ENCODE data around the gene SLC12A5.

SLC12A5 gene

DNA sequence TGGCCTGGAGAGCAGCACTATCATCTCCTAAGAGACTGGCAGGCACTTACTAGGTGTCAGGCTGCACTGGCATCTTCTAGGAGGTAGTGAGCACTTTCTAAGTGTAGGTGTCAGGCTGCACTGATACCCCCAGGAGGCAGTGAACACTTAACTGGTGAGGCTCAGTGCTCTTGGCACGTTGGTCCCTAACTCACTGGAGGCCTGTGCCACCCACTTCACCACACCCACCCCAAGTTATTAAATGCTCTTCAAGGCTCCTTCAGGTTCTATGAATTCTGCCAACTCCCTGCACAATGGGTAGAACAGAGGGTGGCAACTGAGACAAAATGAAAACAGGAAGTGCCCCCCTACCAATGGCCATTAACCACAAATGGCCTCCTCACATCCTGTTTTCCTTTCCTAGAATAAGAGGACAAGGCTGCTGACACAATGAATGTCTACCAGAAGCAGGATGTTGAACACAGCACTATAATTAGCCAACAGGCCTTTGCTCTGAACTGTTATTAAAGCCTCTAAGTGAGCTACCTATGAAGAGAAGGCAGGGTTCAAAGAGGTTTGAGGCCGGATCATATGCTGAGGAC lies 31.4 kb downstream of the SLC12A5 start:
- H3K27ac ChIP-seq (ENCODE audit: insufficient read depth, low read length, poor library complexity, severe bottlenecking) = no peak overlapping the region
- peaks cover 29% of the 10 kb centered on the region for H3K4me1 ChIP-seq (ENCODE audit: control insufficient read depth, insufficient read depth, low read length, poor library complexity, severe bottlenecking)
- DNase-seq = no peak
- no peak overlapping the region for H3K4me3 ChIP-seq (ENCODE audit: insufficient read depth, low read depth, low read length, poor library complexity, severe bottlenecking)
- H3K27me3 ChIP-seq (replicated peaks; ENCODE audit: control insufficient read depth, insufficient read depth, low read length, poor library complexity, severe bottlenecking) = peaks cover 4% of the 10 kb centered on the region
- H3K36me3 ChIP-seq (ENCODE audit: control insufficient read depth, insufficient read depth, low read length) = peaks cover 45% of the 10 kb centered on the region
- H3K9me3 ChIP-seq (ENCODE audit: control insufficient read depth, low read length) = no peaks in the 10 kb centered on the region

DNA sequence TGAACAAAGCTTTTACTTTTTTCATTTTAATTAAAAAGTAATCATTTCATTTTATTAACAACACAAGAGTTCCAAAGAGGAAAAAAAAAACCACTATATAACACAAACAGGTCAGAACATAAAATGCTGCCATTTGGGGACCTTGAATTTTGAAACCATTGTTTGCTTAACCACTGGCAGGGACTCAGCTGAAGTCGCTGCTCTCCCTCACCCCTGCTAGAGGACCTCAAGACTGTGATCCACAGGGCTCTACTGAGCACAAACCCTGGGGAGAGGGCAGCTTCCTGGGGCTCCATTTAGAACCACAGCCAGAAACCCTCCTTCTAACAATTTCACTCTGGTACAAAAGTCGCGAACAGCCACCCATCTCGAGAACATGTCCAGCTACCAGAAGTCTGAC lies 32.0 kb downstream of the SLC12A5 start:
- Histone ChIP-seq H3K27me3 (replicated peaks; ENCODE audit: control insufficient read depth, insufficient read depth, low read length, poor library complexity, severe bottlenecking) (peaks cover 4% of the 10 kb centered on the region), H3K4me1 (ENCODE audit: control insufficient read depth, insufficient read depth, low read length, poor library complexity, severe bottlenecking) (peaks cover 29% of the 10 kb centered on the region), H3K36me3 (ENCODE audit: control insufficient read depth, insufficient read depth, low read length) (peaks cover 50% of the 10 kb centered on the region), H3K9me3 (ENCODE audit: control insufficient read depth, low read length) (no peaks in the 10 kb centered on the region), H3K27ac (ENCODE audit: insufficient read depth, low read length, poor library complexity, severe bottlenecking) (no peak overlapping the region), H3K4me3 (ENCODE audit: insufficient read depth, low read depth, low read length, poor library complexity, severe bottlenecking) (no peak overlapping the region)
- no peak for DNase-seq

DNA sequence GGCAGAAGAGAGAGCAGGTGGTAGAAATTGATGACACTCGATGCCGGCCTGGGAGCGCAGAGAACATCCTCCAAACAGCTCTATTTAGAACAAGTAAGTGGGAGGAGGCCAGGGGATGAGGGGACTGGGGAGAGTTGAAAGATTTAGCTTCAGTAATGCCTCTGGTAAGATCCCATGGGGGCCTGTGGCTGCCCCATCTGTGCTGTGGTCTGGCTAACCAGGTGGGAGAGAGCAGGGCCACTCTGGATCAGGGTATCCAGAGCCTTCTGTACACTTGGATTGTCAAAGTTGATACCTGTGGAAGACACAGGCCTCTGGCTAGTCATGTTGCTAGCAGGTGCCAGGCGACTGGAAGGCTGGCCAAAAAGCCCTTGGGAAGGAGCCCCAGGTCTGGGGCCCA lies 33.1 kb downstream of the SLC12A5 start:
- Histone ChIP-seq H3K27ac (ENCODE audit: insufficient read depth, low read length, poor library complexity, severe bottlenecking) (no peak overlapping the region), H3K27me3 (replicated peaks; ENCODE audit: control insufficient read depth, insufficient read depth, low read length, poor library complexity, severe bottlenecking) (peaks cover 4% of the 10 kb centered on the region), H3K36me3 (ENCODE audit: control insufficient read depth, insufficient read depth, low read length) (peaks cover 62% of the 10 kb centered on the region), H3K4me1 (ENCODE audit: control insufficient read depth, insufficient read depth, low read length, poor library complexity, severe bottlenecking) (peaks cover 29% of the 10 kb centered on the region), H3K9me3 (ENCODE audit: control insufficient read depth, low read length) (no peaks in the 10 kb centered on the region), H3K4me3 (ENCODE audit: insufficient read depth, low read depth, low read length, poor library complexity, severe bottlenecking) (no peak overlapping the region)
- no peak for DNase-seq

DNA sequence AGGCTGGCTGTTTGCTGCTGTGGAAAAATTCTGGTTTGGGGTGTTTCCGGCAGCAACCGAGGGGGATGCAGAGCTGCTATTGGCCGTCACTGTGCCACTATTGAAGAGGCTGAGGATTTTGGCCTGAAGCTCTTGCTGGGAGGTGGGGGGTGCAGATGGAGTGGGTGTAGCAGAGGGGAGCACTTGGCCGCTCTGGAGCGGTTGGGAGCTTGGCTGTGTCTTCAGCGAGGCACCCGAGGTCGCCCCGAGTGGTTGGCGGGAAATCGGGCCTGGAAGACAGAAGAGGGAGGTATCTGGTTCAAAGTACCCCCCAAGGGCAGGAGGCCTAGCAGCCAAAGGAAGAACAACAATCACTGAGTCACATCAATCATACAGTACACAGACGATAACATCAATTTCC lies 33.6 kb downstream of the SLC12A5 start:
- peaks cover 4% of the 10 kb centered on the region for H3K27me3 ChIP-seq (replicated peaks; ENCODE audit: control insufficient read depth, insufficient read depth, low read length, poor library complexity, severe bottlenecking)
- H3K4me3 ChIP-seq (ENCODE audit: insufficient read depth, low read depth, low read length, poor library complexity, severe bottlenecking) = no peak overlapping the region
- no peak overlapping the region for H3K27ac ChIP-seq (ENCODE audit: insufficient read depth, low read length, poor library complexity, severe bottlenecking)
- H3K9me3 ChIP-seq (ENCODE audit: control insufficient read depth, low read length) = no peaks in the 10 kb centered on the region
- peaks cover 29% of the 10 kb centered on the region for H3K4me1 ChIP-seq (ENCODE audit: control insufficient read depth, insufficient read depth, low read length, poor library complexity, severe bottlenecking)
- H3K36me3 ChIP-seq (ENCODE audit: control insufficient read depth, insufficient read depth, low read length) = peaks cover 65% of the 10 kb centered on the region
- no peak for DNase-seq

DNA sequence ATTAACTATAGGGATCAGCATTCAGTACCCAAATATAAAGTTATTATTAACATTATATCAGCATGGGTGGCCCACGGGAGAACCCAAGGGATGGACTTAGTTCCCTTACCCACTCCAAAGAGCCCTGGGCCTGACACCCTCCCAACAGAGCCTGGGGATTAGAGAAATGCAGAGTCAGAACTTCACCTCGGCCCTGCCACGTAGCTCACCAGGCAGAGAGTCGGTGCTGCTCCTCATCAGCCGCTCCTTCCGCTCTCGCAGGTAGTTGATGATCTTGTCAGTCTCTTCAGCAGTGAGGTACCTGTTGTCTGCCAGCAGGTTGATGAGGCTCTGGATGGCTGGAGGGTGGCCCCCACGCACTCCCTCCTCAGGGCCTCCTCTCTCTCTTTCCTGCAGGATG lies 34.1 kb downstream of the SLC12A5 start:
- peaks cover 3% of the 10 kb centered on the region for H3K27me3 ChIP-seq (replicated peaks; ENCODE audit: control insufficient read depth, insufficient read depth, low read length, poor library complexity, severe bottlenecking)
- peaks cover 70% of the 10 kb centered on the region for H3K36me3 ChIP-seq (ENCODE audit: control insufficient read depth, insufficient read depth, low read length)

DNA sequence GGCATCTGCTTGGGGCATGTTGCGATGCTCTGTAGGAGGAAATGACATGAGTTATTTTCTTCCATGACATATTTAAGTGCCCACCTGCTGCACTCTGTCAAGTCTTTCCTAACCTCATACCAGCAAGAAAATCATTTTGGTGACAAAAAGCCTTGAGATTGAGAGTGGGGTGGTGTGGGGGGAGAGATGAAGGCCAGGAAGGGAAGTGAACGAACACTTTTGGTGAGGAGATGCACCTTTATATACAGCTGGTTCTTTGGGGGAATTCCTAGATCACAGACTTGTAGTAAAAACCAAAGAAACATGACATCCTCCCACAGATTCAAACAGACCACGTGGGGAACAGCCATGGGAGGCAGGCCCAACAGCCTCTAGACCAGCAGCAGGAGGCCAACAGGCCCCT lies 34.6 kb downstream of the SLC12A5 start:
- H3K9me3 ChIP-seq (ENCODE audit: control insufficient read depth, low read length) = no peaks in the 10 kb centered on the region
- H3K27me3 ChIP-seq (replicated peaks; ENCODE audit: control insufficient read depth, insufficient read depth, low read length, poor library complexity, severe bottlenecking) = no peaks in the 10 kb centered on the region
- H3K36me3 ChIP-seq (ENCODE audit: control insufficient read depth, insufficient read depth, low read length) = peaks cover 75% of the 10 kb centered on the region
- peaks cover 21% of the 10 kb centered on the region for H3K4me1 ChIP-seq (ENCODE audit: control insufficient read depth, insufficient read depth, low read length, poor library complexity, severe bottlenecking)
- H3K4me3 ChIP-seq (ENCODE audit: insufficient read depth, low read depth, low read length, poor library complexity, severe bottlenecking) = no peak overlapping the region
- no peak for DNase-seq
- H3K27ac ChIP-seq (ENCODE audit: insufficient read depth, low read length, poor library complexity, severe bottlenecking) = no peak overlapping the region

More for the DNA sequence above, 34.1 kb downstream of the SLC12A5 start:
- Histone ChIP-seq H3K4me1 (ENCODE audit: control insufficient read depth, insufficient read depth, low read length, poor library complexity, severe bottlenecking) (peaks cover 26% of the 10 kb centered on the region), H3K9me3 (ENCODE audit: control insufficient read depth, low read length) (no peaks in the 10 kb centered on the region), H3K27ac (ENCODE audit: insufficient read depth, low read length, poor library complexity, severe bottlenecking) (no peak overlapping the region), H3K4me3 (ENCODE audit: insufficient read depth, low read depth, low read length, poor library complexity, severe bottlenecking) (no peak overlapping the region)
- no peak for DNase-seq

DNA sequence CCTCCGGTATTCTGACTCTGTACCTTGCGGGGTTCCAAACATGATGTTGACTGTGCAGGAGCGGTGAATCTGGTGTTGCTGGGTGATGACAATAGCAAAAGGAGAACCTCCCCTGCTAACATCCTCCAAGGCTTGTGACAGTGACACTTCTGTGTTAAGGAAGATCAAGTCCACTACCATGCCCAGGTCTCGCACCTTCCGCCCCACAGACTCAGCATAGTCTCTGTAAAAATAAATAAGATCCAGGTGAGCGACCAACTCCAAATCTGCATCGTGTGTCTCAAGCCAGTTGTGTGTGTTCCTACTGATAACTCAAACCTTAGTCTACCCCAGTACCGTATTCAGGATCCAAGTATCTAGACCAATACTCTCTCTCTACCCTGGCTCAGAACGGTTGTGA lies 36.0 kb downstream of the SLC12A5 start:
- Histone ChIP-seq H3K4me3 (ENCODE audit: insufficient read depth, low read depth, low read length, poor library complexity, severe bottlenecking) (no peak overlapping the region), H3K9me3 (ENCODE audit: control insufficient read depth, low read length) (no peaks in the 10 kb centered on the region), H3K4me1 (ENCODE audit: control insufficient read depth, insufficient read depth, low read length, poor library complexity, severe bottlenecking) (peaks cover 16% of the 10 kb centered on the region), H3K36me3 (ENCODE audit: control insufficient read depth, insufficient read depth, low read length) (peaks cover 87% of the 10 kb centered on the region), H3K27me3 (replicated peaks; ENCODE audit: control insufficient read depth, insufficient read depth, low read length, poor library complexity, severe bottlenecking) (no peaks in the 10 kb centered on the region), H3K27ac (ENCODE audit: insufficient read depth, low read length, poor library complexity, severe bottlenecking) (no peak overlapping the region)
- DNase-seq = no peak

DNA sequence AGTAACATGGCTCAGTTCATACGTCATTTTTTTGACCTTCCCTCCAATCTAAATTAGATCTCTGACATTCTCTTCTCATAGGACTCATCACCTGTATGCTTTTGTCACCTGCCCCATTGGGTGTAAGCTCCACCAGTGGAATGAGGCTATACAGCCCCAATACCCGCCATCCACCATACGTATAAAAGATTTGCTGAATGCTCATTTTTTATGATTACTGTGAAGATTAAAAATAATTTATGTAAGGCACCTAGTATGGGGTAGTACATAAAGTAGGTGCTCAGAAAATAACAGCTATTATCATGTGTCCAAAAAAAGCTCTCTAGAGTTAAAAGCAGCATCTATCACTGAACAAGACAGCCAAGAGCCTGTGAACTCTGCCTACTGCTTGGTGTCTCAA lies 36.7 kb downstream of the SLC12A5 start:
- no peaks in the 10 kb centered on the region for H3K27me3 ChIP-seq (replicated peaks; ENCODE audit: control insufficient read depth, insufficient read depth, low read length, poor library complexity, severe bottlenecking)
- H3K27ac ChIP-seq (ENCODE audit: insufficient read depth, low read length, poor library complexity, severe bottlenecking) = no peak overlapping the region
- H3K4me3 ChIP-seq (ENCODE audit: insufficient read depth, low read depth, low read length, poor library complexity, severe bottlenecking) = no peak overlapping the region
- no peak for DNase-seq
- peaks cover 93% of the 10 kb centered on the region for H3K36me3 ChIP-seq (ENCODE audit: control insufficient read depth, insufficient read depth, low read length)
- H3K4me1 ChIP-seq (ENCODE audit: control insufficient read depth, insufficient read depth, low read length, poor library complexity, severe bottlenecking) = peaks cover 9% of the 10 kb centered on the region
- H3K9me3 ChIP-seq (ENCODE audit: control insufficient read depth, low read length) = no peaks in the 10 kb centered on the region

DNA sequence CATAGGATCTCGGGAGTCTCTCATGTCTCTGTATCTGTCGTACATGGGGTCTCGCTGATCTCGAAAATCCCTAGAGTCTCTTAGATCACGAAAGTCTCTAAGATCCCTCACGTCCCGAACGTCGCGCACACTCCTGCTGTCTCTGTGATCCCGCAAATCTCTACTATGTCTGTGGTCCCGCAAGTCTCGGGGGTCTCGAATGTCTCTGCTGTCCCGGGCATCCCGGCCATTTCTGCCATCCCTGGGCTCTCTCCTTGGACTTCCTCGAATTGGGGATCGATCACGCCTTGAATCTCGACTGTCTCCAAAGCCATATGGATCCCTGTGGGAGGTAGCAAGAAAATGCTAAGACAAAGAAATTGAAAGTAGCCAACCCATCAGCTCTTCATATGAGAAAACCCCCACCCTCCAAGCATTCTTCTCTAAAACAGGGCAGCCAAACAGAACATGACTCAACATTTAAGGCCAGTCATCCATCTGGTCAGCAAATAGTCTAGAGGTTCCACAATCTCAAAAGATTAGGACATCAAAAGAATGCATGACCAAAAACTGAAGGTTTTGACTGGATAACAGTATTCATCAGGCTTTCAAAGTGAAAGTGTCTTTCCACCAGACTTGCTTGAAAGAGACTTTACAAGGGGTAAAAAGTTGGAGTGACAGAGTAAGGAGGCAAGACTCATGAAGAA lies 41.3 kb downstream of the SLC12A5 start:
- no peak for DNase-seq
- Histone ChIP-seq H3K27me3 (replicated peaks; ENCODE audit: control insufficient read depth, insufficient read depth, low read length, poor library complexity, severe bottlenecking) (no peaks in the 10 kb centered on the region), H3K27ac (ENCODE audit: insufficient read depth, low read length, poor library complexity, severe bottlenecking) (no peak overlapping the region), H3K36me3 (ENCODE audit: control insufficient read depth, insufficient read depth, low read length) (peaks cover 59% of the 10 kb centered on the region), H3K4me3 (ENCODE audit: insufficient read depth, low read depth, low read length, poor library complexity, severe bottlenecking) (no peak overlapping the region), H3K4me1 (ENCODE audit: control insufficient read depth, insufficient read depth, low read length, poor library complexity, severe bottlenecking) (no peaks in the 10 kb centered on the region), H3K9me3 (ENCODE audit: control insufficient read depth, low read length) (no peaks in the 10 kb centered on the region)

DNA sequence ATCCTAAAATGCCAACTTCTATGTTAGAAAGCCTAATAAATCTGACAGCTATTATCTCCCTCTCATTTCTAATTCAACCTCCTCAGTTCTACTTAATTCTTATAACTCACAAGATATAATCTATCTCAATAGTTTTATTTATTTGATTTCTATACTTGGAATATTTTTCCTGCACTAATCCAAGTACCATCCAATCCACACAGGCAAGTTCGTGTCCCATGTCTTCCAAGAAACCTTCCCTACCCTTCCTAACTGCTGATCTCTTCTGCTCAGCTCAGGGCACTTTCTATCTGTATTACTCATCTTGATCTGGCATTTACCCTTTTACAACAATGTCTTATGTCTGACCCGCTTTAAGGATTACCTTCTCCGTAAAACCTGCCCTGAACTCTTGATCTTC lies 42.6 kb downstream of the SLC12A5 start:
- peaks cover 56% of the 10 kb centered on the region for H3K36me3 ChIP-seq (ENCODE audit: control insufficient read depth, insufficient read depth, low read length)
- H3K4me1 ChIP-seq (ENCODE audit: control insufficient read depth, insufficient read depth, low read length, poor library complexity, severe bottlenecking) = no peaks in the 10 kb centered on the region
- no peak for DNase-seq
- H3K27ac ChIP-seq (ENCODE audit: insufficient read depth, low read length, poor library complexity, severe bottlenecking) = no peak overlapping the region
- no peaks in the 10 kb centered on the region for H3K27me3 ChIP-seq (replicated peaks; ENCODE audit: control insufficient read depth, insufficient read depth, low read length, poor library complexity, severe bottlenecking)
- no peak overlapping the region for H3K4me3 ChIP-seq (ENCODE audit: insufficient read depth, low read depth, low read length, poor library complexity, severe bottlenecking)
- H3K9me3 ChIP-seq (ENCODE audit: control insufficient read depth, low read length) = no peaks in the 10 kb centered on the region

Data from effector memory CD4-positive, alpha-beta T cell (primary cell).